ENCODE data around the gene MSI2. TPM values are rescaled to one million over a fixed set of nuclear protein-coding genes. Genes with fewer than 3 reads are reported as not detected.

Gene MSI2
- total and polyA plus RNA-seq, 7 donors = 12.6 to 25.8 (median 21.3) TPM

- no peak for DNase-seq
- intact Hi-C loops (cut with DNase I) = no loop called here
- no peaks in the 10 kb centered on the region for H3K36me3 ChIP-seq
- H3K9me3 ChIP-seq = no peaks in the 10 kb centered on the region
- WGBS, 2 donors = 92 to 97% methylated on average over 1 of the region's 1 CpG
- H3K27ac ChIP-seq = no peak overlapping the region
- TF ChIP-seq POLR2AphosphoS5 (IDR thresholded peaks at IDR 0.05) = no peak
- TF ChIP-seq, protein P1, sequence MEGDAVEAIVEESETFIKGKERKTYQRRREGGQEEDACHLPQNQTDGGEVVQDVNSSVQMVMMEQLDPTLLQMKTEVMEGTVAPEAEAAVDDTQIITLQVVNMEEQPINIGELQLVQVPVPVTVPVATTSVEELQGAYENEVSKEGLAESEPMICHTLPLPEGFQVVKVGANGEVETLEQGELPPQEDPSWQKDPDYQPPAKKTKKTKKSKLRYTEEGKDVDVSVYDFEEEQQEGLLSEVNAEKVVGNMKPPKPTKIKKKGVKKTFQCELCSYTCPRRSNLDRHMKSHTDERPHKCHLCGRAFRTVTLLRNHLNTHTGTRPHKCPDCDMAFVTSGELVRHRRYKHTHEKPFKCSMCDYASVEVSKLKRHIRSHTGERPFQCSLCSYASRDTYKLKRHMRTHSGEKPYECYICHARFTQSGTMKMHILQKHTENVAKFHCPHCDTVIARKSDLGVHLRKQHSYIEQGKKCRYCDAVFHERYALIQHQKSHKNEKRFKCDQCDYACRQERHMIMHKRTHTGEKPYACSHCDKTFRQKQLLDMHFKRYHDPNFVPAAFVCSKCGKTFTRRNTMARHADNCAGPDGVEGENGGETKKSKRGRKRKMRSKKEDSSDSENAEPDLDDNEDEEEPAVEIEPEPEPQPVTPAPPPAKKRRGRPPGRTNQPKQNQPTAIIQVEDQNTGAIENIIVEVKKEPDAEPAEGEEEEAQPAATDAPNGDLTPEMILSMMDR (IDR thresholded peaks at IDR 0.05) = no peak
- no peak for TF ChIP-seq POLR2A (IDR thresholded peaks at IDR 0.05)
- no peak for TF ChIP-seq EP300 (IDR thresholded peaks at IDR 0.05)
- peaks cover 0 to 7% (median 3%) of the 10 kb centered on the region in 4 donors for H3K4me1 ChIP-seq
- H3K4me3 ChIP-seq = no peak overlapping the region
- H3K27me3 ChIP-seq = peaks cover 0 to 14% (median 11%) of the 10 kb centered on the region in 3 donors
These were observed 459.7 kb downstream of the MSI2 start for GRCh38 chr17:57715981-57716380.

DNA sequence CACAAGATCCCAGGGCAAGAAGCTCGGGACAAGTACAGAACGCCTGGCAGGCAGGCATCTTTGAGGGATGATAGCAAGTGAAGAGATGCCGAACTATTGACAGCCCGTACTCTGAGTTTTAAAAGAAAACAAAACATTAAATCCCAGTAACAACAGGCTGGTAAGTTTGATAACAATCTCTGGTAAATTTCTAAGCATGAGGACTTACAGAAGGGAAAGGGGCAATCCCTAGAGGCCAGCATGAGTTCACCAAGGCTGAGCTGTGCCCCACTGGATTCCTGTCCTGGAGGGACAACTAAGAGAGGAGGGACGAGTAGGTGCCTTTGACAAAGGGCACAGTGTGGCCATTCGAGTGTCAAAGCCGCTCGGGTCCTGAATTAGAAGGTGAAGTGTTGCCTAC is 462.6 kb downstream of the MSI2 start:
- Histone ChIP-seq H3K36me3 (no peaks in the 10 kb centered on the region), H3K27me3 (peaks cover 0 to 14% (median 11%) of the 10 kb centered on the region in 3 donors), H3K4me3 (no peak overlapping the region), H3K4me1 (peaks cover 0 to 7% (median 3%) of the 10 kb centered on the region in 4 donors), H3K9me3 (no peaks in the 10 kb centered on the region), H3K27ac (no peak overlapping the region)
- intact Hi-C loops (cut with DNase I) = no loop called here
- DNase-seq = no peak
- 76 to 83% methylated on average over 8 of the region's 8 CpGs for whole genome bisulfite sequencing, 2 donors
- TF ChIP-seq POLR2AphosphoS5 (IDR thresholded peaks at IDR 0.05) (no peak), POLR2A (IDR thresholded peaks at IDR 0.05) (no peak), EP300 (IDR thresholded peaks at IDR 0.05) (no peak)
- TF ChIP-seq, protein P1 (IDR thresholded peaks at IDR 0.05) = no peak

- TF ChIP-seq EP300 (IDR thresholded peaks at IDR 0.05) (no peak), POLR2AphosphoS5 (IDR thresholded peaks at IDR 0.05) (no peak), POLR2A (IDR thresholded peaks at IDR 0.05) (no peak)
- TF ChIP-seq, protein P1 (IDR thresholded peaks at IDR 0.05) = no peak
- Histone ChIP-seq H3K36me3 (no peaks in the 10 kb centered on the region), H3K4me3 (no peak overlapping the region), H3K9me3 (no peaks in the 10 kb centered on the region), H3K27ac (no peak overlapping the region), H3K4me1 (no peaks in the 10 kb centered on the region), H3K27me3 (peaks cover 0 to 14% (median 9%) of the 10 kb centered on the region in 3 donors)
- DNase-seq = no peak
- intact Hi-C loops (cut with DNase I) = no loop called here
- WGBS, 2 donors = 90 to 95% methylated on average over 2 of the region's 2 CpGs
These were observed 464.2 kb downstream of the MSI2 start for GRCh38 chr17:57720386-57721035.

GRCh38 chr17:57721967-57722703 is 465.8 kb downstream of the MSI2 start:
- H3K9me3 ChIP-seq = no peaks in the 10 kb centered on the region
- H3K4me1 ChIP-seq = no peaks in the 10 kb centered on the region
- H3K4me3 ChIP-seq = no peak overlapping the region
- TF ChIP-seq POLR2A (IDR thresholded peaks at IDR 0.05) = no peak
- TF ChIP-seq, protein P1 (IDR thresholded peaks at IDR 0.05) = no peak
- no peak for TF ChIP-seq POLR2AphosphoS5 (IDR thresholded peaks at IDR 0.05)
- TF ChIP-seq EP300 (IDR thresholded peaks at IDR 0.05) = no peak
- no peaks in the 10 kb centered on the region for H3K36me3 ChIP-seq
- H3K27me3 ChIP-seq = peaks cover 0 to 6% (median 0%) of the 10 kb centered on the region in 3 donors
- H3K27ac ChIP-seq = no peak overlapping the region
- 95 to 97% methylated on average over 3 of the region's 3 CpGs for WGBS, 2 donors
- intact Hi-C loops (cut with DNase I) = no loop called here
- no peak for DNase-seq

All from sigmoid colon (tissue), 7 donors.